GM19455 (cell line): Measurements from ENCODE around the gene SPECC1L.

Experiments used
- ATAC-seq: cut with Tn5 transposase; IDR thresholded peaks from one replicate; pipeline ENCODE4 v1.9.1; 2021; ENCODE audit not compliant: unreplicated experiment

SPECC1L gene

GRCh38 chr22:24322522-24322921 lies 51.9 kb downstream of the SPECC1L start:
- no peak for ATAC-seq

- no peak for ATAC-seq
These were observed 52.6 kb downstream of the SPECC1L start for GRCh38 chr22:24323233-24323632.

- ATAC-seq: no peak
These were observed 53.1 kb downstream of the SPECC1L start for GRCh38 chr22:24323695-24324094.

- ATAC-seq: no peak
These were observed 53.5 kb downstream of the SPECC1L start for GRCh38 chr22:24324137-24324536.

- ATAC-seq: no peak
These were observed 54.6 kb downstream of the SPECC1L start for GRCh38 chr22:24325105-24325757.

- ATAC-seq: no peak
These were observed 55.6 kb downstream of the SPECC1L start for GRCh38 chr22:24326266-24326665.

GRCh38 chr22:24327832-24328231 lies 57.2 kb downstream of the SPECC1L start:
- no peak for ATAC-seq

- ATAC-seq: no peak
These were observed 58.8 kb downstream of the SPECC1L start for GRCh38 chr22:24329453-24329852.

- no peak for ATAC-seq
These were observed 60.0 kb downstream of the SPECC1L start for GRCh38 chr22:24330636-24331035.

GRCh38 chr22:24331468-24332440 lies 61.1 kb downstream of the SPECC1L start:
- no peak for ATAC-seq

- no peak for ATAC-seq
These were observed 62.7 kb downstream of the SPECC1L start for GRCh38 chr22:24333301-24333700.

- no peak for ATAC-seq
These were observed 64.9 kb downstream of the SPECC1L start for GRCh38 chr22:24335496-24335895.

- no peak for ATAC-seq
These were observed 67.4 kb downstream of the SPECC1L start for GRCh38 chr22:24337894-24338645.

- ATAC-seq: no peak
These were observed 68.3 kb downstream of the SPECC1L start for GRCh38 chr22:24338726-24339451.

- no peak for ATAC-seq
These were observed 68.8 kb downstream of the SPECC1L start for GRCh38 chr22:24339452-24339747.

GRCh38 chr22:24341627-24342026 lies 71.0 kb downstream of the SPECC1L start:
- no peak for ATAC-seq

GRCh38 chr22:24350627-24351026 lies 80.0 kb downstream of the SPECC1L start:
- no peak for ATAC-seq

- no peak for ATAC-seq
These were observed 82.5 kb downstream of the SPECC1L start for GRCh38 chr22:24353121-24353520.

- ATAC-seq: no peak
These were observed 84.9 kb downstream of the SPECC1L start for GRCh38 chr22:24355574-24355973.

GRCh38 chr22:24357547-24357946 lies 86.9 kb downstream of the SPECC1L start:
- ATAC-seq: no peak
